ENCODE measurements around the gene MCM5.

MCM5 gene

DNA sequence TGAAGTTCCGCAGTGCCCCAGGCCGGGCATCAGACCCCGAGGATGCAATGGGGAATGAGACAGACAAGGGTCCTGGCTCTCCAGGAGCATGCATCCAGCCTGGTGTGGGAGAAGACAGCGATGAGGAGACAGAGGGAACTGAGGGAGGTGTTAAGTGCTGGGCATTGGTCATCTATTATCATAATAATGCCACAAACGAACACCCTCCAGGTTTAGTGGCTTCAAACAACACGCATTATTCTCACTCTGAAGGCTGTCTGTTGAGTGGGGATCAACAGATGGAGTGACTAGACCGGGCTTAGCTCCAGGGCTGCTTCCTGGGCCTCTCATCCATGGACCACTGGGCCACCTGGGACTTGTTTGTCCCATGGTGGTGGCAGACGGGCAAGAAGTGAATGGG, 48.6 kb downstream of the MCM5 start:
- no peak for DNase-seq (ENCODE audit: low read depth, low spot score)
- Histone ChIP-seq H3K27me3 (ENCODE audit: insufficient read depth, insufficient read length) (no peaks in the 10 kb centered on the region), H3K9me3 (ENCODE audit: insufficient read depth, low read length) (no peaks in the 10 kb centered on the region), H3K36me3 (ENCODE audit: insufficient read depth, insufficient read length, low read length) (peaks cover 5% of the 10 kb centered on the region), H3K4me3 (ENCODE audit: insufficient read length, low read depth) (no peak overlapping the region), H3K9ac (ENCODE audit: insufficient read length, low read depth) (no peak overlapping the region), H3K4me1 (ENCODE audit: insufficient read depth, insufficient read length) (peaks cover 2% of the 10 kb centered on the region)
- TF ChIP-seq YY1 (IDR thresholded peaks at IDR 0.05; ENCODE audit: insufficient read depth, insufficient read length): no peak
- TF ChIP-seq SUZ12 (IDR thresholded peaks at IDR 0.05; ENCODE audit: extremely low read depth, insufficient read depth, insufficient read length): no peak
- TF ChIP-seq ZNF274 (IDR thresholded peaks at IDR 0.05; ENCODE audit: low read depth, low read length): no peak

DNA sequence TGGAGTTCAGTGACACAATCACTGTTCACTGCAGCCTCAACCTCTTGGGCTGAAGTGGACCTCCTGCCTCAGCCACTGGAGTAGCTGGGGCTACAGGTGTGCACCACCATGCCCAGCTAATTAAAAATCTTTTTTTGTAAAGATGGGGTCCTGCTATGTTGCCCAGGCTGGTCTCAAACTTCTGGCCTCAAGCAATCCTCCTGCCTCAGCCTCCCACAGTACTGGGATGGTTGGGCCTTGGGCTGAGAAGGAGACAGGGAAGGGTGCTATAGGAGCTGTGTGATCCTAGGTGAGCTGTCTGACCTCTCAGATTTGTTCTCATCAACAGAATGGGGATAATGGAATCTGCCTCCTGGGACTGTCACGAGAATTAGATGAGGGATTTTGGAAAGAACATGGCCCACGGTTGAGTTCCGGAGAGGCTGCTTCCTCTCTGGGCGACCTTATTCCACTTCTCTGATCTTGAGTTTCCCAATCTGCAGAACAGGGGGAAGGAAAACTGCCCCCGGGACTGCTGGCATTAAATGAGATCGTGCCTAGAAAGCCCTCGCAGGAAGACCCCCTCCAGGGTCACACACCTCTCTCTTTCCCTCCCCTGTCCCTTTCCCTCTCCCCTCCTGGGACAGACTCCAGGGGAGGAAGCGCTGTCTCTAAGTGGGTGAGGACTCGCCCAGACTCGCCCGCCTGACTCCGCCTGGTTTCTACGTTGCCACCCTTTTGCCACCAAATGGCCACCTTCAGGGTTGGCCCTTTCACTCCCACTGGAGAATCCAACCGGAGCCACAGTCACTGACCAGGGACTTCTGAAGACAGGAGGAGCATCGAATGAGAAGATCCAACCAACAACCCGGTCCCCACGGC, 50.1 kb downstream of the MCM5 start:
- peaks cover 2% of the 10 kb centered on the region for H3K4me1 ChIP-seq (ENCODE audit: insufficient read depth, insufficient read length)
- TF ChIP-seq SUZ12 (IDR thresholded peaks at IDR 0.05; ENCODE audit: extremely low read depth, insufficient read depth, insufficient read length): no peak
- TF ChIP-seq ZNF274 (IDR thresholded peaks at IDR 0.05; ENCODE audit: low read depth, low read length): no peak
- TF ChIP-seq YY1 (IDR thresholded peaks at IDR 0.05; ENCODE audit: insufficient read depth, insufficient read length): no peak
- no peak overlapping the region for H3K4me3 ChIP-seq (ENCODE audit: insufficient read length, low read depth)
- no peak for DNase-seq (ENCODE audit: low read depth, low spot score)
- peaks cover 5% of the 10 kb centered on the region for H3K36me3 ChIP-seq (ENCODE audit: insufficient read depth, insufficient read length, low read length)
- no peaks in the 10 kb centered on the region for H3K27me3 ChIP-seq (ENCODE audit: insufficient read depth, insufficient read length)
- H3K9me3 ChIP-seq (ENCODE audit: insufficient read depth, low read length): no peaks in the 10 kb centered on the region
- H3K9ac ChIP-seq (ENCODE audit: insufficient read length, low read depth): no peak overlapping the region

DNA sequence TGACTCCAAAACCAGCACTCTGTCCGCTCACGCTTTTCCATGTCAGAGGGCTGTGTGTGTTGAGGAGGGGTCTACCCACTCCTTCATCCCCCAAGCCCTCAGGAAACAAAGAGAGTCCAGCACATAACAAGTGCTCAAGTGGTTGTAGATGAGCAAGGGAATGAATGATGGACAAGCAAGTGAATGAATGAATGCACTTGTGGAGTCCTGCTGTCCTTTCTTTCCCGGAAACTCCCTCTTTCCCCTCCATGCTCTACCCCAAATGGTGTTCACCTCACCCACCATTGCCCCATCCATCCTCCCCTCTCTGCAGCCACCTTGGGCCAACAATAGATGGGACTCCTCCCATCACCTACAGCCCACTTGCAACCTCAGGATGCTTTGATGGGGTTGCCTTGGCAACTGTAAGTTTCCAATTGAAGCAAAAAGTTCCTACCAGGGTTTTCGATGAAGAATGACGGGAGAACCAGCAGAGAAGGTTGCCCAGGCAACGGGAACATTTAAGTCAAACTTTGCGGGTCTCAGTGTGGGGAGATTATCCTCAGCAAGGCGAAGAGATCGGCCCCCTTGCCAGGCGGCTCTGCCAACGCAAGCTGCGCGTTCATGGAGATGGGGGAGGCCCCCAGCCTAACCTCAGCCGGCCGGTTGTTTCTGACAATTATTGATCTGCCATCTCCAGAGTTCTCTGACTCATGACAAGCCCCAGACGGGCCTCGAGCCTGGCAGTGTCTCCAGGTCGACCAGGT, 51.1 kb downstream of the MCM5 start:
- Histone ChIP-seq H3K36me3 (ENCODE audit: insufficient read depth, insufficient read length, low read length) (peaks cover 5% of the 10 kb centered on the region), H3K4me3 (ENCODE audit: insufficient read length, low read depth) (no peak overlapping the region), H3K4me1 (ENCODE audit: insufficient read depth, insufficient read length) (peaks cover 2% of the 10 kb centered on the region), H3K9ac (ENCODE audit: insufficient read length, low read depth) (no peak overlapping the region), H3K27me3 (ENCODE audit: insufficient read depth, insufficient read length) (no peaks in the 10 kb centered on the region), H3K9me3 (ENCODE audit: insufficient read depth, low read length) (no peaks in the 10 kb centered on the region)
- no peak for TF ChIP-seq SUZ12 (IDR thresholded peaks at IDR 0.05; ENCODE audit: extremely low read depth, insufficient read depth, insufficient read length)
- TF ChIP-seq ZNF274 (IDR thresholded peaks at IDR 0.05; ENCODE audit: low read depth, low read length): no peak
- no peak for TF ChIP-seq YY1 (IDR thresholded peaks at IDR 0.05; ENCODE audit: insufficient read depth, insufficient read length)
- DNase-seq (ENCODE audit: low read depth, low spot score): no peak

DNA sequence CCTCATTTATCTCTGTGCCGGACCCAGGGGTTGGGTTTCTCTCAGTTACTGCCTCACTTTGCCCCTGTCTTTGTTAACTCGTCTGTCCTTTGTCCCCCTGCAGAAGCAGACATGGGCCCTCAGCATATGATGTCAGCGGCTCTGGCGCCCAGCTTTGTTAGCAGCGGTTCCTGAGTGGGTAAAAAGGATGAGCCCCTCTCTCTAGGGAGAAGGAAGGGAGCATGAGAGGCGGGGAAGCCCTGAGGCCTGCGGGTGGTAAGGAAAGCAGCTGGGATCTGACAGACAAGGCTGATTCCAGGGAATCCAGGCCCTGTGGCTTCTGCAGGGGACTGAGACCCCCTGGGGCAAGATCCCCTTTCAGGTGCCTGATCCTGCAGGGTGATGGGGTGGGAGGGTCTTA, 51.7 kb downstream of the MCM5 start:
- DNase-seq (ENCODE audit: low read depth, low spot score): no peak
- H3K9ac ChIP-seq (ENCODE audit: insufficient read length, low read depth): no peak overlapping the region
- H3K27me3 ChIP-seq (ENCODE audit: insufficient read depth, insufficient read length): no peaks in the 10 kb centered on the region
- H3K9me3 ChIP-seq (ENCODE audit: insufficient read depth, low read length): no peaks in the 10 kb centered on the region
- H3K4me3 ChIP-seq (ENCODE audit: insufficient read length, low read depth): no peak overlapping the region
- H3K36me3 ChIP-seq (ENCODE audit: insufficient read depth, insufficient read length, low read length): peaks cover 5% of the 10 kb centered on the region
- H3K4me1 ChIP-seq (ENCODE audit: insufficient read depth, insufficient read length): peaks cover 2% of the 10 kb centered on the region
- TF ChIP-seq YY1 (IDR thresholded peaks at IDR 0.05; ENCODE audit: insufficient read depth, insufficient read length) (no peak), SUZ12 (IDR thresholded peaks at IDR 0.05; ENCODE audit: extremely low read depth, insufficient read depth, insufficient read length) (no peak), ZNF274 (IDR thresholded peaks at IDR 0.05; ENCODE audit: low read depth, low read length) (no peak)

DNA sequence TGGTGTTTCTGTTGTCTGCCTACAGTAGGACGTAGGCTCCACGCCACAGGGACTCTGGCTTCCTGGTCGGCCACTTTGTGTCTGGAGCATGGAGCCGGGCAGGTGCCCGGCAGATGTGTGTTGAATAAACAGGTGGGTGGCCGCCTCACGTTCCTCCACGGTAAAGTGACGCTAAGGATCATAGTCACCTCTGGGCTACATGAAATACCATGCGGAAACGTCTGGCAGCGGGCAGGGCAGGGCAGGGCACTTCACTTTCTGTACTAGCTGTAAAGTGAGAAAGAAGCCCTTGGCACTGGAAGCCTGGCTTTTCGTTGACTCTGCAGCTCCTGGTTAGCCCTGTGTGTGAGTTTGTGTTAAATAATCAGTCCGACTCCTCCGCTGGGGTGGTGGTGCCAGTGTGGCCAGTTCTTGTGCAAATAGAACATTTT, 52.4 kb downstream of the MCM5 start:
- no peak for DNase-seq (ENCODE audit: low read depth, low spot score)
- Histone ChIP-seq H3K4me3 (ENCODE audit: insufficient read length, low read depth) (no peak overlapping the region), H3K4me1 (ENCODE audit: insufficient read depth, insufficient read length) (peaks cover 2% of the 10 kb centered on the region), H3K9me3 (ENCODE audit: insufficient read depth, low read length) (no peaks in the 10 kb centered on the region), H3K27me3 (ENCODE audit: insufficient read depth, insufficient read length) (no peaks in the 10 kb centered on the region), H3K36me3 (ENCODE audit: insufficient read depth, insufficient read length, low read length) (peaks cover 5% of the 10 kb centered on the region), H3K9ac (ENCODE audit: insufficient read length, low read depth) (no peak overlapping the region)
- TF ChIP-seq SUZ12 (IDR thresholded peaks at IDR 0.05; ENCODE audit: extremely low read depth, insufficient read depth, insufficient read length) (no peak), YY1 (IDR thresholded peaks at IDR 0.05; ENCODE audit: insufficient read depth, insufficient read length) (no peak), ZNF274 (IDR thresholded peaks at IDR 0.05; ENCODE audit: low read depth, low read length) (no peak)

DNA sequence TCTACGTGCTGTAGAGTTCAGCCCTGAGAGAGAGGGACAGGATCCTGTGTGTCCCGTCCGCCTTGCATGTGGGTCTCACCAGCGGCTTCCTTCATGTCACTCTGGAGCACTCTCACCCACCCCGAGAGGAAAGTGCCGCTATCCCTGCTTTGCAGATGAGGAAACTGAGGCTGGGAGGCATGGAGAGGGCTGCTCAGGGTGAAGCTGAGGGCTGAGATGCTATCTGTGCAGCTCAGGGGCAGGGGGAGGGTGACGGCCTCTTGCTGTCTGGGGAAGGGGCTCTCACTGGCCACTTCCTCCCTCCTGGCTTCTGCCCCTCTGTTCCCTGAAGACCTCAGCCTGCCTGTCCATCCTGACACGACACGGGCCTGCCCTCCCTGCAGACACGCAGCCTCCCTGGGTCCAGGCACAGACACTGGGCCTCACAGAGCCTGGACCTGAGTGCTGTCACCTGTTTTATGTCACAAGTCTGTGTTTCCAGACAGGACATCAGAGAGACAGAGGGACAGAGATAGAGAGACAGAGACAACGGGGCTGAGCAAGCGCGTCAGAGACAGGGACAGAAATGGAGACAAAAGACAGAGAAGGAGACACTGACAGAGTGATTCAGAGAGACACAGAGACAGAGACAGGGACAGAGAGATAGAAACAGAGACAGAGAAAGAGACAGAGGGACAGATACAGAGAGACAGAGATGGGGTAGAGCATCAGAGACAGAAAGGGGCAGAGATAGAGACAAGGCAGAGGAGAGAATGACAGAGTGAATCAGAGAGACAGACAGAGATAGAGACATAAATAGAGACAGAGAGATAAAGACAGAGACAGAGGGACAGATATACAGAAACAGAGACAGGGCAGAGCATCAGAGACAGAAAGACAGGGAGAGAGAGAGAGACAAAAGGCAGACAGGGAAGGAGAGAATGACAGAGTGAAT, 53.1 kb downstream of the MCM5 start:
- Histone ChIP-seq H3K9me3 (ENCODE audit: insufficient read depth, low read length) (no peaks in the 10 kb centered on the region), H3K9ac (ENCODE audit: insufficient read length, low read depth) (no peak overlapping the region), H3K4me1 (ENCODE audit: insufficient read depth, insufficient read length) (peaks cover 4% of the 10 kb centered on the region), H3K4me3 (ENCODE audit: insufficient read length, low read depth) (no peak overlapping the region), H3K36me3 (ENCODE audit: insufficient read depth, insufficient read length, low read length) (peaks cover 5% of the 10 kb centered on the region), H3K27me3 (ENCODE audit: insufficient read depth, insufficient read length) (no peaks in the 10 kb centered on the region)
- no peak for TF ChIP-seq SUZ12 (IDR thresholded peaks at IDR 0.05; ENCODE audit: extremely low read depth, insufficient read depth, insufficient read length)
- TF ChIP-seq ZNF274 (IDR thresholded peaks at IDR 0.05; ENCODE audit: low read depth, low read length): no peak
- TF ChIP-seq YY1 (IDR thresholded peaks at IDR 0.05; ENCODE audit: insufficient read depth, insufficient read length): no peak
- DNase-seq (ENCODE audit: low read depth, low spot score): no peak
